ENCODE data around the gene NANOS3.

NANOS3 gene

GRCh38 chr19:13833330-13834243, 43.3 kb upstream of the NANOS3 start:
- H3K9ac ChIP-seq (ENCODE audit: low read length), result peak overlapping the region; percentile 78
- H2BK120ac ChIP-seq (ENCODE audit: low read depth, low read length), result no peak overlapping the region
- H3K4me1 ChIP-seq (ENCODE audit: control insufficient read depth, low read depth, low read length), result no peaks in the 10 kb centered on the region
- no peak overlapping the region for H2BK5ac ChIP-seq (ENCODE audit: low read length)
- no peak overlapping the region for H3K23ac ChIP-seq (ENCODE audit: low read length)
- H3K36me3 ChIP-seq (ENCODE audit: control insufficient read depth, insufficient read depth, low read length), result peaks cover 6% of the 10 kb centered on the region
- no CpG with 5 or more reads among the region's 59 CpGs for WGBS (ENCODE audit: extremely low coverage, insufficient coverage, low lambda C conversion rate)
- no peak overlapping the region for H2BK15ac ChIP-seq (replicated peaks; ENCODE audit: low read depth)
- peak; percentile 94 for DNase-seq
- H4K5ac ChIP-seq (ENCODE audit: low read length), result no peak overlapping the region
- no peak overlapping the region for H4K8ac ChIP-seq (ENCODE audit: low read depth, low read length)
- peaks cover 2% of the 10 kb centered on the region for H3K79me1 ChIP-seq (ENCODE audit: low read length)
- H3K27me3 ChIP-seq (ENCODE audit: insufficient read depth, low read length, poor library complexity), result no peaks in the 10 kb centered on the region
- H3K4me3 ChIP-seq (ENCODE audit: low read length), result peak overlapping the region; percentile 22
- H3K4me2 ChIP-seq (ENCODE audit: low read length), result peak overlapping the region; percentile 77
- H3K27ac ChIP-seq (ENCODE audit: low read depth, low read length), result peak overlapping the region; percentile 77
- H2AK5ac ChIP-seq (ENCODE audit: low read length), result no peak overlapping the region
- H3K79me2 ChIP-seq (ENCODE audit: control insufficient read depth, insufficient read depth, low read length), result peaks cover 7% of the 10 kb centered on the region
- H3K56ac ChIP-seq (ENCODE audit: low read length), result peak overlapping the region; percentile 93
- no peak overlapping the region for H3K18ac ChIP-seq (ENCODE audit: low read length)
- H3K4ac ChIP-seq (ENCODE audit: low read depth, low read length), result no peak overlapping the region

- H3K27me3 ChIP-seq (ENCODE audit: insufficient read depth, low read length, poor library complexity), result no peaks in the 10 kb centered on the region
- H2BK120ac ChIP-seq (ENCODE audit: low read depth, low read length), result no peak overlapping the region
- WGBS (ENCODE audit: extremely low coverage, insufficient coverage, low lambda C conversion rate), result no CpG with 5 or more reads among the region's 14 CpGs
- H3K79me1 ChIP-seq (ENCODE audit: low read length), result peaks cover 8% of the 10 kb centered on the region
- H3K4me2 ChIP-seq (ENCODE audit: low read length), result no peak overlapping the region
- H2BK15ac ChIP-seq (replicated peaks; ENCODE audit: low read depth), result no peak overlapping the region
- no peak overlapping the region for H3K27ac ChIP-seq (ENCODE audit: low read depth, low read length)
- H3K36me3 ChIP-seq (ENCODE audit: control insufficient read depth, insufficient read depth, low read length), result peaks cover 6% of the 10 kb centered on the region
- DNase-seq, result peak; percentile 56
- no peak overlapping the region for H3K4ac ChIP-seq (ENCODE audit: low read depth, low read length)
- no peak overlapping the region for H4K5ac ChIP-seq (ENCODE audit: low read length)
- H2AK5ac ChIP-seq (ENCODE audit: low read length), result no peak overlapping the region
- no peak overlapping the region for H3K18ac ChIP-seq (ENCODE audit: low read length)
- H3K79me2 ChIP-seq (ENCODE audit: control insufficient read depth, insufficient read depth, low read length), result peaks cover 16% of the 10 kb centered on the region
- H3K4me3 ChIP-seq (ENCODE audit: low read length), result no peak overlapping the region
- no peak overlapping the region for H3K23ac ChIP-seq (ENCODE audit: low read length)
- H2BK5ac ChIP-seq (ENCODE audit: low read length), result no peak overlapping the region
- H3K9ac ChIP-seq (ENCODE audit: low read length), result no peak overlapping the region
- no peak overlapping the region for H3K56ac ChIP-seq (ENCODE audit: low read length)
- H3K4me1 ChIP-seq (ENCODE audit: control insufficient read depth, low read depth, low read length), result no peaks in the 10 kb centered on the region
- no peak overlapping the region for H4K8ac ChIP-seq (ENCODE audit: low read depth, low read length)
Measured at GRCh38 chr19:13834244-13835069, 42.5 kb upstream of the NANOS3 start.

- H3K27me3 ChIP-seq (ENCODE audit: insufficient read depth, low read length, poor library complexity), result no peaks in the 10 kb centered on the region
- no peak overlapping the region for H4K5ac ChIP-seq (ENCODE audit: low read length)
- DNase-seq, result no peak
- no peak overlapping the region for H3K4me2 ChIP-seq (ENCODE audit: low read length)
- H3K4ac ChIP-seq (ENCODE audit: low read depth, low read length), result no peak overlapping the region
- no peak overlapping the region for H2BK5ac ChIP-seq (ENCODE audit: low read length)
- H3K4me1 ChIP-seq (ENCODE audit: control insufficient read depth, low read depth, low read length), result peaks cover 1% of the 10 kb centered on the region
- WGBS (ENCODE audit: extremely low coverage, insufficient coverage, low lambda C conversion rate), result no CpG with 5 or more reads among the region's 21 CpGs
- no peak overlapping the region for H2BK15ac ChIP-seq (replicated peaks; ENCODE audit: low read depth)
- no peak overlapping the region for H4K8ac ChIP-seq (ENCODE audit: low read depth, low read length)
- H3K79me1 ChIP-seq (ENCODE audit: low read length), result peaks cover 9% of the 10 kb centered on the region
- no peak overlapping the region for H3K9ac ChIP-seq (ENCODE audit: low read length)
- no peak overlapping the region for H2BK120ac ChIP-seq (ENCODE audit: low read depth, low read length)
- no peak overlapping the region for H3K4me3 ChIP-seq (ENCODE audit: low read length)
- peaks cover 1% of the 10 kb centered on the region for H3K36me3 ChIP-seq (ENCODE audit: control insufficient read depth, insufficient read depth, low read length)
- no peak overlapping the region for H3K23ac ChIP-seq (ENCODE audit: low read length)
- peak overlapping the region; percentile 15 for H3K56ac ChIP-seq (ENCODE audit: low read length)
- H3K18ac ChIP-seq (ENCODE audit: low read length), result no peak overlapping the region
- H2AK5ac ChIP-seq (ENCODE audit: low read length), result no peak overlapping the region
- peaks cover 30% of the 10 kb centered on the region for H3K79me2 ChIP-seq (ENCODE audit: control insufficient read depth, insufficient read depth, low read length)
- no peak overlapping the region for H3K27ac ChIP-seq (ENCODE audit: low read depth, low read length)
Measured at GRCh38 chr19:13835791-13836723, 40.9 kb upstream of the NANOS3 start.

GRCh38 chr19:13838435-13839129, 38.4 kb upstream of the NANOS3 start:
- no CpG with 5 or more reads among the region's 18 CpGs for WGBS (ENCODE audit: extremely low coverage, insufficient coverage, low lambda C conversion rate)
- H3K4me3 ChIP-seq (ENCODE audit: low read length), result no peak overlapping the region
- no peak overlapping the region for H3K27ac ChIP-seq (ENCODE audit: low read depth, low read length)

More at GRCh38 chr19:13838435-13839129, 38.4 kb upstream of the NANOS3 start:
- Histone ChIP-seq H3K79me2 (ENCODE audit: control insufficient read depth, insufficient read depth, low read length) (peaks cover 46% of the 10 kb centered on the region), H4K8ac (ENCODE audit: low read depth, low read length) (no peak overlapping the region), H3K79me1 (ENCODE audit: low read length) (peaks cover 11% of the 10 kb centered on the region), H3K4me2 (ENCODE audit: low read length) (no peak overlapping the region), H2BK15ac (replicated peaks; ENCODE audit: low read depth) (no peak overlapping the region), H3K56ac (ENCODE audit: low read length) (peak overlapping the region; percentile 62), H3K4ac (ENCODE audit: low read depth, low read length) (no peak overlapping the region), H3K36me3 (ENCODE audit: control insufficient read depth, insufficient read depth, low read length) (peaks cover 1% of the 10 kb centered on the region), H3K18ac (ENCODE audit: low read length) (no peak overlapping the region), H3K23ac (ENCODE audit: low read length) (no peak overlapping the region), H4K5ac (ENCODE audit: low read length) (no peak overlapping the region), H3K9ac (ENCODE audit: low read length) (no peak overlapping the region), H2BK5ac (ENCODE audit: low read length) (no peak overlapping the region), H3K27me3 (ENCODE audit: insufficient read depth, low read length, poor library complexity) (no peaks in the 10 kb centered on the region), H2AK5ac (ENCODE audit: low read length) (no peak overlapping the region), H2BK120ac (ENCODE audit: low read depth, low read length) (no peak overlapping the region), H3K4me1 (ENCODE audit: control insufficient read depth, low read depth, low read length) (peaks cover 4% of the 10 kb centered on the region)
- DNase-seq, result no peak
